Gastrocnemius medialis (tissue), 4 donors: ENCODE measurements around the gene ZMAT5. TPM values are rescaled to one million over a fixed set of nuclear protein-coding genes. Genes with fewer than 3 reads are reported as not detected.

Experiments
- ATAC-seq, 2 donors: fragments of 150-250 bp; one replicate each; pipeline ENCODE4 v1.9.1; 2016
- DNase-seq, 2 donors: peaks; one replicate each; pipeline ENCODE4 v3.0.0-alpha.2; 2019
- H3K27ac ChIP-seq, 4 donors: fragments of 200-600 bp; sonication (generic); 1 replicate in 1 of 4; 2 replicates in 3 of 4; pipeline ENCODE4 v1.5.1; 2016 to 2018; ENCODE audit warnings: mild to moderate bottlenecking in 2 of 4, moderate library complexity in 1 of 4
- H3K27me3 ChIP-seq, 3 donors: fragments of 200-600 bp; sonication (generic) in 2 of 3; 1 replicate in 1 of 3; 2 replicates in 2 of 3; pipeline versions ENCODE4 v1.5.1 to v1.6.0; 2016 to 2019; ENCODE audit warnings: mild to moderate bottlenecking in 1 of 3, moderate library complexity in 1 of 3
- H3K36me3 ChIP-seq, 2 donors: fragments of 200-600 bp; sonication (generic) in 1 of 2; one replicate each; pipeline ENCODE4 v1.5.1; 2017 to 2018
- H3K4me1 ChIP-seq, 2 donors: fragments of 200-600 bp; sonication (generic) in 1 of 2; one replicate each; pipeline ENCODE4 v1.5.1; 2016 to 2017; ENCODE audit warnings: mild to moderate bottlenecking in 2 of 2
- H3K4me3 ChIP-seq, 4 donors: fragments of 200-600 bp; sonication (generic) in 3 of 4; 1 replicate in 1 of 4; 2 replicates in 3 of 4; pipeline ENCODE4 v1.5.1; 2016 to 2019; ENCODE audit warnings: mild to moderate bottlenecking in 2 of 4
- H3K9me3 ChIP-seq, 3 donors: fragments of 200-600 bp; sonication (generic) in 2 of 3; 1 replicate in 1 of 3; 2 replicates in 2 of 3; pipeline ENCODE4 v1.5.1; 2016 to 2019
- POLR2A ChIP-seq, 2 donors: fragments of 450-650 bp; IDR thresholded peaks; one replicate each; pipeline ENCODE4 v1.6.1; 2017; ENCODE audit warnings: antibody characterized with exemption in 2 of 2, mild to moderate bottlenecking in 2 of 2, moderate library complexity in 2 of 2
- in situ Hi-C, 4 donors: fragments of 200-750 bp; cut with MboI; loops; one replicate each; pipeline versions ENCODE4 v1.15.0 to v1.8.0; 2017; ENCODE audit warnings: low sequenced_read_pairs in 4 of 4
- intact Hi-C: fragments of 100-400 bp; cut with DNase I; formaldehyde crosslinking; loops from one replicate; pipeline ENCODE4 v1.15.1; 2023; ENCODE audit warnings: low total_unique reads
- total RNA-seq, 4 donors: library from RNA; depleted of rRNA; stranded (reverse); fragments of >200 nt; gene quantifications; one replicate each; pipeline versions ENCODE4 v1.1.0 to v1.2.3, GENCODE V29; 2016
- TF ChIP-seq, protein P1 (sequence below), 5 experiments: fragments of 450-650 bp in 3 of 5; fragments of 200-600 bp in 2 of 5; sonication (generic) in 2 of 5; IDR thresholded peaks in 4 of 5; conservative IDR thresholded peaks in 1 of 5; 1 replicate in 4 of 5; 2 replicates in 1 of 5; pipeline ENCODE4 v1.5.1; 2016 to 2019; ENCODE audit warnings: antibody characterized with exemption in 5 of 5, mild to moderate bottlenecking in 3 of 5, moderate library complexity in 3 of 5

ZMAT5 gene
- total RNA-seq, 4 donors from 2014 or later, result 23.8 to 38.6 (median 33.8) TPM

- no peak for TF ChIP-seq POLR2A (IDR thresholded peaks at IDR 0.05)
- TF ChIP-seq, protein P1, sequence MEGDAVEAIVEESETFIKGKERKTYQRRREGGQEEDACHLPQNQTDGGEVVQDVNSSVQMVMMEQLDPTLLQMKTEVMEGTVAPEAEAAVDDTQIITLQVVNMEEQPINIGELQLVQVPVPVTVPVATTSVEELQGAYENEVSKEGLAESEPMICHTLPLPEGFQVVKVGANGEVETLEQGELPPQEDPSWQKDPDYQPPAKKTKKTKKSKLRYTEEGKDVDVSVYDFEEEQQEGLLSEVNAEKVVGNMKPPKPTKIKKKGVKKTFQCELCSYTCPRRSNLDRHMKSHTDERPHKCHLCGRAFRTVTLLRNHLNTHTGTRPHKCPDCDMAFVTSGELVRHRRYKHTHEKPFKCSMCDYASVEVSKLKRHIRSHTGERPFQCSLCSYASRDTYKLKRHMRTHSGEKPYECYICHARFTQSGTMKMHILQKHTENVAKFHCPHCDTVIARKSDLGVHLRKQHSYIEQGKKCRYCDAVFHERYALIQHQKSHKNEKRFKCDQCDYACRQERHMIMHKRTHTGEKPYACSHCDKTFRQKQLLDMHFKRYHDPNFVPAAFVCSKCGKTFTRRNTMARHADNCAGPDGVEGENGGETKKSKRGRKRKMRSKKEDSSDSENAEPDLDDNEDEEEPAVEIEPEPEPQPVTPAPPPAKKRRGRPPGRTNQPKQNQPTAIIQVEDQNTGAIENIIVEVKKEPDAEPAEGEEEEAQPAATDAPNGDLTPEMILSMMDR (IDR thresholded peaks at IDR 0.05 in 4 of 5, conservative IDR thresholded peaks at IDR 0.05 in 1 of 5), result no peak
- ATAC-seq (no peak), DNase-seq (no peak)
- Histone ChIP-seq H3K4me1 (peaks cover 18 to 28% of the 10 kb centered on the region in 2 donors), H3K27ac (no peak overlapping the region), H3K4me3 (no peak overlapping the region), H3K27me3 (no peaks in the 10 kb centered on the region), H3K36me3 (peaks cover 0 to 79% of the 10 kb centered on the region in 2 donors), H3K9me3 (no peaks in the 10 kb centered on the region)
- intact Hi-C loops, result no loop called here
- in situ Hi-C loops, result no loop called here
Observed at GRCh38 chr22:29806196-29806595, 39.4 kb upstream of the ZMAT5 start.

- TF ChIP-seq POLR2A (IDR thresholded peaks at IDR 0.05), result no peak
- TF ChIP-seq, protein P1 (IDR thresholded peaks at IDR 0.05 in 4 of 5, conservative IDR thresholded peaks at IDR 0.05 in 1 of 5), result no peak
- no peaks in the 10 kb centered on the region for H3K27me3 ChIP-seq
- ATAC-seq (no peak), DNase-seq (no peak)
- peak overlapping the region in 2 of 4 donors; percentile 44 to 60 for H3K27ac ChIP-seq
- H3K4me1 ChIP-seq, result peaks cover 22 to 37% of the 10 kb centered on the region in 2 donors
- no peak overlapping the region for H3K4me3 ChIP-seq
- in situ Hi-C loops, result no loop called here
- intact Hi-C loops, result no loop called here
- H3K36me3 ChIP-seq, result peaks cover 0 to 82% of the 10 kb centered on the region in 2 donors
- no peaks in the 10 kb centered on the region for H3K9me3 ChIP-seq
Observed at GRCh38 chr22:29804985-29805384, 38.2 kb upstream of the ZMAT5 start.

- intact Hi-C loops, result no loop called here
- Histone ChIP-seq H3K4me1 (peaks cover 40 to 54% of the 10 kb centered on the region in 2 donors), H3K9me3 (no peaks in the 10 kb centered on the region), H3K36me3 (peaks cover 0 to 69% of the 10 kb centered on the region in 2 donors), H3K27ac (peak overlapping the region in 2 of 4 donors; percentile 44 to 60), H3K4me3 (no peak overlapping the region), H3K27me3 (no peaks in the 10 kb centered on the region)
- DNase-seq (no peak), ATAC-seq (no peak)
- TF ChIP-seq, protein P1 (IDR thresholded peaks at IDR 0.05 in 4 of 5, conservative IDR thresholded peaks at IDR 0.05 in 1 of 5), result no peak
- TF ChIP-seq POLR2A (IDR thresholded peaks at IDR 0.05), result no peak
- in situ Hi-C loops, result no loop called here
Observed at GRCh38 chr22:29803190-29803589, 36.4 kb upstream of the ZMAT5 start.

DNA sequence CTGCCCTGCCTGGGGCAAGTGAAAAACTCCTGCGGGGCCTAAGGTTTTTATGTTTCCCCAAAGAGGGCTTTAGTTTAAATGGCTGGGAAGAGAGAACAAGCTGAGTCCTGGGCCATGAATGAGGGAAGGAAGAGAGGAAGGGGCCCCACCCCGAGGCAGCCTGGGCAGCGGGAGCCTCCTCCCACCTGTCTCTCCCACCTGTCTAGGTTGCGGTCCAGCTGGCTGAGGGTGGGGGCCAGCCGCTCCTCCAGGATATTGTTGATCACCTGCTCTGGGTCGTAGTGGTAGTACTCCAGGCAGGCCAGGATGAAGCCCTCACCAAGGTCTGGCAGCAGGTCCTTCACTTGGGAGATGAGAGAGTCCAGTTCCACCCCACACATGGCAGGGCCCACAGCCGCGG, 35.0 kb upstream of the ZMAT5 start:
- no peak for TF ChIP-seq POLR2A (IDR thresholded peaks at IDR 0.05)
- TF ChIP-seq, protein P1 (IDR thresholded peaks at IDR 0.05 in 4 of 5, conservative IDR thresholded peaks at IDR 0.05 in 1 of 5), result no peak
- Histone ChIP-seq H3K4me1 (peaks cover 54 to 64% of the 10 kb centered on the region in 2 donors), H3K9me3 (no peaks in the 10 kb centered on the region), H3K27ac (peak overlapping the region; percentile 88 to 94 (median 92)), H3K36me3 (peaks cover 0 to 56% of the 10 kb centered on the region in 2 donors), H3K4me3 (no peak overlapping the region), H3K27me3 (no peaks in the 10 kb centered on the region)
- intact Hi-C loops, result no loop called here
- in situ Hi-C loops, result no loop called here
- DNase-seq (peak in 1 of 2 donors; percentile 39), ATAC-seq (no peak)

- Histone ChIP-seq H3K4me1 (peaks cover 59 to 65% of the 10 kb centered on the region in 2 donors), H3K9me3 (no peaks in the 10 kb centered on the region), H3K4me3 (no peak overlapping the region), H3K36me3 (peaks cover 0 to 50% of the 10 kb centered on the region in 2 donors), H3K27ac (peak overlapping the region; percentile 88 to 94 (median 92)), H3K27me3 (no peaks in the 10 kb centered on the region)
- DNase-seq (no peak), ATAC-seq (no peak)
- no peak for TF ChIP-seq POLR2A (IDR thresholded peaks at IDR 0.05)
- TF ChIP-seq, protein P1 (IDR thresholded peaks at IDR 0.05 in 4 of 5, conservative IDR thresholded peaks at IDR 0.05 in 1 of 5), result no peak
- intact Hi-C loops (no loop called here), in situ Hi-C loops (no loop called here)
Observed at GRCh38 chr22:29801153-29801552, 34.3 kb upstream of the ZMAT5 start.
